ENCODE measurements around the gene JMJD8. TPM values are rescaled to one million over a fixed set of nuclear protein-coding genes. Genes with fewer than 3 reads are reported as not detected.

The JMJD8 gene
- polyA plus RNA-seq, 1 donor (not counting 4 experiments of a cell fraction or from before 2014, with no cell fraction given) = 20.1 TPM

DNA sequence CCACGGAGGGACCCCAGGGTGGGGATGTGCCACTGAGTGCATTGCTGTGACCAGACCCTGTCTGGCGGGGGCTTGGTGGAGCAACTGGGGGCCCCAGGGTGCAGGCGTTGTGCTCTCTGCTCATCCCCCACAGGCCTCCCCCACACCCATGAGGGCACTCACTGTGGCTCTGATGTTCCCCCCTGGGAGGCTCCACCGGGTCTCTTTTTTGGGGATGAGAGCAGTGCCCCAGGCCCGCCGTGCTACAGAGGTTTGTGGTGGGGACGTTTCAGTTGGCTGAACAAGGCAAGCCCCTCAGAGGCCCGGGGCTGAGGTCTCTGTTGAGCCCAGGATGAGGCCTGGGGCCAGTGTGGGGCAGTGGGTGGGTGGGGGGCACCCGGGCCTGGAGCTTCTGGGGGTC lies 39.6 kb upstream of the JMJD8 start:
- no peak for DNase-seq (ENCODE audit: low read depth, low spot score)
- peaks cover 15% of the 10 kb centered on the region for H3K4me1 ChIP-seq (ENCODE audit: control insufficient read depth, extremely low read depth, insufficient read depth, low read length)
- no peak overlapping the region for H3K9ac ChIP-seq (ENCODE audit: control insufficient read depth, extremely low read depth, insufficient read depth, low read length)
- H3K79me2 ChIP-seq (ENCODE audit: control insufficient read depth, insufficient read depth, low read length) = no peaks in the 10 kb centered on the region
- FAIRE-seq = no peak
- H3K36me3 ChIP-seq (ENCODE audit: control insufficient read depth in 2 of 2, extremely low read depth in 1 of 2, insufficient read depth in 2 of 2, low read length in 2 of 2) = peaks cover 0 to 1% of the 10 kb centered on the region in 2 experiments
- H2AFZ ChIP-seq (ENCODE audit: control insufficient read depth, low read length) = no peak overlapping the region
- TF ChIP-seq EZH2 (IDR thresholded peaks at IDR 0.05; ENCODE audit: low read length) = no peak
- TF ChIP-seq, protein P1, sequence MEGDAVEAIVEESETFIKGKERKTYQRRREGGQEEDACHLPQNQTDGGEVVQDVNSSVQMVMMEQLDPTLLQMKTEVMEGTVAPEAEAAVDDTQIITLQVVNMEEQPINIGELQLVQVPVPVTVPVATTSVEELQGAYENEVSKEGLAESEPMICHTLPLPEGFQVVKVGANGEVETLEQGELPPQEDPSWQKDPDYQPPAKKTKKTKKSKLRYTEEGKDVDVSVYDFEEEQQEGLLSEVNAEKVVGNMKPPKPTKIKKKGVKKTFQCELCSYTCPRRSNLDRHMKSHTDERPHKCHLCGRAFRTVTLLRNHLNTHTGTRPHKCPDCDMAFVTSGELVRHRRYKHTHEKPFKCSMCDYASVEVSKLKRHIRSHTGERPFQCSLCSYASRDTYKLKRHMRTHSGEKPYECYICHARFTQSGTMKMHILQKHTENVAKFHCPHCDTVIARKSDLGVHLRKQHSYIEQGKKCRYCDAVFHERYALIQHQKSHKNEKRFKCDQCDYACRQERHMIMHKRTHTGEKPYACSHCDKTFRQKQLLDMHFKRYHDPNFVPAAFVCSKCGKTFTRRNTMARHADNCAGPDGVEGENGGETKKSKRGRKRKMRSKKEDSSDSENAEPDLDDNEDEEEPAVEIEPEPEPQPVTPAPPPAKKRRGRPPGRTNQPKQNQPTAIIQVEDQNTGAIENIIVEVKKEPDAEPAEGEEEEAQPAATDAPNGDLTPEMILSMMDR (optimal IDR thresholded peaks at IDR 0.05 in 1 of 3, IDR thresholded peaks at IDR 0.05 in 1 of 3, conservative IDR thresholded peaks at IDR 0.05 in 1 of 3; ENCODE audit: extremely low read depth in 1 of 3, insufficient read depth in 2 of 3, low read length in 3 of 3) = no peak
- no peaks in the 10 kb centered on the region for H3K27me3 ChIP-seq (ENCODE audit: control insufficient read depth, extremely low read depth, insufficient read depth, low read length)
- H3K4me2 ChIP-seq (ENCODE audit: control insufficient read depth, extremely low read depth, insufficient read depth, low read depth, low read length) = no peak overlapping the region
- no peak overlapping the region for H3K27ac ChIP-seq (ENCODE audit: control insufficient read depth, insufficient read depth, low read length)
- H3K9me1 ChIP-seq (ENCODE audit: control insufficient read depth, extremely low read depth, insufficient read depth, low read length) = peaks cover 2% of the 10 kb centered on the region
- peaks cover 3% of the 10 kb centered on the region for H4K20me1 ChIP-seq (ENCODE audit: control insufficient read depth, extremely low read depth, insufficient read depth, low read length)
- H3K4me3 ChIP-seq (ENCODE audit: control insufficient read depth in 2 of 3, extremely low read depth in 1 of 3, insufficient read depth in 2 of 3, low read depth in 1 of 3, low read length in 3 of 3) = no peak overlapping the region
- H3K9me3 ChIP-seq (ENCODE audit: control insufficient read depth, low read depth, low read length) = no peaks in the 10 kb centered on the region
- dilution Hi-C loops (cut with MboI; ENCODE audit: extremely low pct_ligation_motif_present, low sequenced_read_pairs) = no loop called here

DNA sequence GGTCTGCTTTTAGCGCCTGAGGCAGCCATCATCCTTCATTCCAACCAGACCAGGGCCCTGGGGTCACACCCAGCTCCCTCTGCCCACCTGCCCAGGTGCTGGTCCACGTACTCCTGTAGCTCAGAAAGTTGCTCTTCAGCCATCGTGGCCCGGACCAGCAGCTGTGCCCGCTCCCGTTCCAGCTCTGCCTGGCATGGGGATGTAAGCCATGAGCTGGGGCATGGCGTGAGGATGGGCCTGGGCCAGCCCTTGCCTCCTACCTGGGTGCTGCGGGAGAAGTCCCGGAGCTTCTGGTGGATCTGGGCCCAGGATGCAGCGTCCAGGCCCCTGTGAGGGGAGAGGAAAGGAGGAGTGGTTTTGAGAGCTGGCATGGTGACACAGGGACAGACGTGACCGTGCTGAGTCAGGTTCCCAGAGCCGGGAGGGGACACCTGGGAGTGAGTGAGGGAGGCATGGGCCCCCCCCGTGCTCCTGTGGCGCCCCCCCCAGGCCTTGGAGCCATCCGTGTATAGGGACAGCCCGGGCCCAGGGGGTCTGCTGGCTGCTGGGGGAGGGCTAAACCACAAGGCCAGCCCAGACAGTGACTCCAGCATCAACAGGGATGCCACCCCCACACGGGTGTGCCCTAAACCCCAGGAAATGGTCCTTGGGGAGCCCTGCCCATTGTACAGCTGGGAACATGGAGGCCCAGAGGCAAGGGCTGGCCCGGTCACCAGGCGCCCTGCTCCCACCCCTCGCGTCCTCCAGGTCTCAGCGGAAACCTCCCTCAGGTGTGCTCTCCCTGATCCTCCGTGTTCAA lies 38.9 kb upstream of the JMJD8 start:
- dilution Hi-C loops (cut with MboI; ENCODE audit: extremely low pct_ligation_motif_present, low sequenced_read_pairs) = no loop called here
- Histone ChIP-seq H3K4me1 (ENCODE audit: control insufficient read depth, extremely low read depth, insufficient read depth, low read length) (peaks cover 15% of the 10 kb centered on the region), H3K27me3 (ENCODE audit: control insufficient read depth, extremely low read depth, insufficient read depth, low read length) (no peaks in the 10 kb centered on the region), H3K9me3 (ENCODE audit: control insufficient read depth, low read depth, low read length) (no peaks in the 10 kb centered on the region), H3K9me1 (ENCODE audit: control insufficient read depth, extremely low read depth, insufficient read depth, low read length) (peaks cover 2% of the 10 kb centered on the region), H3K36me3 (ENCODE audit: control insufficient read depth in 2 of 2, extremely low read depth in 1 of 2, insufficient read depth in 2 of 2, low read length in 2 of 2) (peaks cover 0 to 1% of the 10 kb centered on the region in 2 experiments), H3K27ac (ENCODE audit: control insufficient read depth, insufficient read depth, low read length) (no peak overlapping the region), H2AFZ (ENCODE audit: control insufficient read depth, low read length) (no peak overlapping the region), H3K9ac (ENCODE audit: control insufficient read depth, extremely low read depth, insufficient read depth, low read length) (no peak overlapping the region), H3K4me3 (ENCODE audit: control insufficient read depth in 2 of 3, extremely low read depth in 1 of 3, insufficient read depth in 2 of 3, low read depth in 1 of 3, low read length in 3 of 3) (no peak overlapping the region), H3K79me2 (ENCODE audit: control insufficient read depth, insufficient read depth, low read length) (no peaks in the 10 kb centered on the region), H4K20me1 (ENCODE audit: control insufficient read depth, extremely low read depth, insufficient read depth, low read length) (peaks cover 3% of the 10 kb centered on the region), H3K4me2 (ENCODE audit: control insufficient read depth, extremely low read depth, insufficient read depth, low read depth, low read length) (no peak overlapping the region)
- FAIRE-seq = no peak
- TF ChIP-seq, protein P1 (optimal IDR thresholded peaks at IDR 0.05 in 1 of 3, IDR thresholded peaks at IDR 0.05 in 1 of 3, conservative IDR thresholded peaks at IDR 0.05 in 1 of 3; ENCODE audit: extremely low read depth in 1 of 3, insufficient read depth in 2 of 3, low read length in 3 of 3) = no peak
- no peak for TF ChIP-seq EZH2 (IDR thresholded peaks at IDR 0.05; ENCODE audit: low read length)
- DNase-seq (ENCODE audit: low read depth, low spot score) = no peak

Data from keratinocyte (primary cell).